ENCODE results near the gene MALSU1.

Gene MALSU1

DNA sequence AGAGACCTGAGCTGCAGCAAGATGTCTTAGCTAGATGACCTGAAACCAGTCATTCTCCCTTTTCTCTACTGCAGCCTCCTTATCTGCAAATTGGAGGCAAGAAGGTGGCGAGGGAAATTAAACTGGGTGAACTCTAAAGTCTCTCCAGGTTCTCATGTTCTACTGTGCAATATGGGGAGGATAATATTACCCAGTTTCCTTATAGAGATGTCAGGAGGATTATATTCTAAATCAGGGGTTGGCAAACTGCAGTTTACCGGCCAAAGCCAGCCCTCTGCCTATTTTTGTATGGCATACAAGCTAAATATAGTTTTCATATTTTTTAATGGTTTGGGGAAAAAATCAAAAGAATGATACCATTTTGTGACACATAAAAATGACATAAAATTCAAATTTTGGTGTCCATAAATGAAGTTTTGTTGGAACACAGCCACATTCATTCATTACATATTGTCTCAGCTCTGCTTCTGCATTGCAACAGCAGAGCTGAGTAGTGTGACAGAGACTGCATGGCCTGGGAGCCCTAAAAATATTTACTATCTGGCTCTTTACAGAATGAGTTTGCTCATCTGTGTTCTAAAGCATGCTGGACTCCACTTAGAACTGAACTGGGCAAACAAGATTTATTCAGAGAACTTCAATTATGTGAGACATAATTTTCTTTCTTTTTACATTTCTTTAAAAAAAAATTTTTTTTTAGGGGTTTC lies 19.2 kb upstream of the MALSU1 start:
- H3K79me1 ChIP-seq (ENCODE audit: low read length) = no peaks in the 10 kb centered on the region
- no peak overlapping the region for H3K4ac ChIP-seq (ENCODE audit: low read depth, low read length)
- no peak for DNase-seq
- no peak overlapping the region for H3K4me3 ChIP-seq (ENCODE audit: low read length)
- H3K27me3 ChIP-seq (ENCODE audit: insufficient read depth, low read length, poor library complexity) = no peaks in the 10 kb centered on the region
- H4K5ac ChIP-seq (ENCODE audit: low read length) = no peak overlapping the region
- no peak overlapping the region for H3K9ac ChIP-seq (ENCODE audit: low read length)
- WGBS (ENCODE audit: extremely low coverage, insufficient coverage, low lambda C conversion rate) = no CpG with 5 or more reads among the region's 2 CpGs
- H2BK15ac ChIP-seq (replicated peaks; ENCODE audit: low read depth) = no peak overlapping the region
- no peak overlapping the region for H2AK5ac ChIP-seq (ENCODE audit: low read length)
- H3K23ac ChIP-seq (ENCODE audit: low read length) = no peak overlapping the region
- no peaks in the 10 kb centered on the region for H3K79me2 ChIP-seq (ENCODE audit: control insufficient read depth, insufficient read depth, low read length)
- no peak overlapping the region for H3K18ac ChIP-seq (ENCODE audit: low read length)
- no peak overlapping the region for H3K27ac ChIP-seq (ENCODE audit: low read depth, low read length)
- no peak overlapping the region for H4K8ac ChIP-seq (ENCODE audit: low read depth, low read length)
- H3K4me1 ChIP-seq (ENCODE audit: control insufficient read depth, low read depth, low read length) = no peaks in the 10 kb centered on the region
- no peaks in the 10 kb centered on the region for H3K36me3 ChIP-seq (ENCODE audit: control insufficient read depth, insufficient read depth, low read length)
- H3K4me2 ChIP-seq (ENCODE audit: low read length) = no peak overlapping the region
- H3K56ac ChIP-seq (ENCODE audit: low read length) = no peak overlapping the region
- no peak overlapping the region for H2BK5ac ChIP-seq (ENCODE audit: low read length)
- H2BK120ac ChIP-seq (ENCODE audit: low read depth, low read length) = no peak overlapping the region

DNA sequence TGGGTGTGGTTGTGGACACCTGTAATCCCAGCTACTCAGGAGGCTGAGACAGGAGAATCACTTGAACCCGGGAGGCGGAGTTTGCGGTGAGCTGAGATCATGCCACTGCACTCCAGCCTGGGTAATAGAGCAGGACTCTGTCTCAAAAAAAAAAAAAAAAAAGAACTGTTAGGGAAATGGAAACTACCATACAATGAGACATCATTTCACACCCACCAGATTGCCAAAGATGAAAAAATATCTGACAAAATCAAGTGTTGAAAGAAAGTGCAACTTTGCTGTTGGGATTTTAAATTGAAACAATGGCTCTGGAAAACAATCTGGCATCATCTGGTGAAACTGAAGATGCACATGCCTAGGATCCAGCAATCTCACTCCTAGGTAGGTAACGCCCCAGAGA lies 16.1 kb upstream of the MALSU1 start:
- Histone ChIP-seq H2BK120ac (ENCODE audit: low read depth, low read length) (no peak overlapping the region), H3K4me1 (ENCODE audit: control insufficient read depth, low read depth, low read length) (no peaks in the 10 kb centered on the region), H3K4me2 (ENCODE audit: low read length) (no peak overlapping the region), H2BK5ac (ENCODE audit: low read length) (no peak overlapping the region), H3K18ac (ENCODE audit: low read length) (no peak overlapping the region), H2AK5ac (ENCODE audit: low read length) (no peak overlapping the region), H4K5ac (ENCODE audit: low read length) (no peak overlapping the region), H3K36me3 (ENCODE audit: control insufficient read depth, insufficient read depth, low read length) (no peaks in the 10 kb centered on the region), H3K56ac (ENCODE audit: low read length) (no peak overlapping the region), H3K9ac (ENCODE audit: low read length) (no peak overlapping the region), H3K4me3 (ENCODE audit: low read length) (no peak overlapping the region), H3K79me2 (ENCODE audit: control insufficient read depth, insufficient read depth, low read length) (no peaks in the 10 kb centered on the region), H3K4ac (ENCODE audit: low read depth, low read length) (no peak overlapping the region), H3K27me3 (ENCODE audit: insufficient read depth, low read length, poor library complexity) (no peaks in the 10 kb centered on the region), H3K23ac (ENCODE audit: low read length) (no peak overlapping the region), H2BK15ac (replicated peaks; ENCODE audit: low read depth) (no peak overlapping the region), H3K27ac (ENCODE audit: low read depth, low read length) (no peak overlapping the region), H4K8ac (ENCODE audit: low read depth, low read length) (no peak overlapping the region), H3K79me1 (ENCODE audit: low read length) (no peaks in the 10 kb centered on the region)
- no peak for DNase-seq
- WGBS (ENCODE audit: extremely low coverage, insufficient coverage, low lambda C conversion rate) = no CpG with 5 or more reads among the region's 4 CpGs

DNA sequence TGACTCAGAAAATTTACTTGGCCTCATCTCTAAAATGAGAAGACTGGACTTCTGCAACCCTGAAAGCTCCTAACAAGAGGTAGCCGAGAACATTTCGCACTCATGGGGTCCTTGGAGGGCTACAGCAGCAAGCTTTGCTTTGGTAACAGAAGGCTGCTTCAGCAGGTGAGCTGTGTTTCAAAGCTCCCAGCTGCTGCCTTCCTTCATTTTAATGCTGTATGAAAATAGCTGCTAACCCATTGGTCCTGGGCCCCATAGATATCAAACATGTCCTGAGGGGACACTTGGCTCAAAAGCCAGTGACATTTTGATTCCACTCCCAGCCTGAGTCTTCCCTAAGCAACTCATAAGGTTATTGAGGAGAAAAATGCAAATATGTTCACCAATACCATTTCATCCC lies 14.3 kb upstream of the MALSU1 start:
- Histone ChIP-seq H2BK15ac (replicated peaks; ENCODE audit: low read depth) (no peak overlapping the region), H3K27me3 (ENCODE audit: insufficient read depth, low read length, poor library complexity) (no peaks in the 10 kb centered on the region), H3K4me2 (ENCODE audit: low read length) (no peak overlapping the region), H3K56ac (ENCODE audit: low read length) (no peak overlapping the region), H2AK5ac (ENCODE audit: low read length) (no peak overlapping the region), H4K8ac (ENCODE audit: low read depth, low read length) (no peak overlapping the region), H3K9ac (ENCODE audit: low read length) (no peak overlapping the region), H3K4me1 (ENCODE audit: control insufficient read depth, low read depth, low read length) (no peaks in the 10 kb centered on the region), H3K27ac (ENCODE audit: low read depth, low read length) (no peak overlapping the region), H4K5ac (ENCODE audit: low read length) (no peak overlapping the region), H3K4me3 (ENCODE audit: low read length) (no peak overlapping the region), H3K23ac (ENCODE audit: low read length) (no peak overlapping the region), H2BK120ac (ENCODE audit: low read depth, low read length) (no peak overlapping the region), H3K36me3 (ENCODE audit: control insufficient read depth, insufficient read depth, low read length) (no peaks in the 10 kb centered on the region), H3K79me2 (ENCODE audit: control insufficient read depth, insufficient read depth, low read length) (no peaks in the 10 kb centered on the region), H3K18ac (ENCODE audit: low read length) (no peak overlapping the region), H2BK5ac (ENCODE audit: low read length) (no peak overlapping the region), H3K79me1 (ENCODE audit: low read length) (no peaks in the 10 kb centered on the region), H3K4ac (ENCODE audit: low read depth, low read length) (no peak overlapping the region)
- no peak for DNase-seq
- no CpG with 5 or more reads among the region's 2 CpGs for WGBS (ENCODE audit: extremely low coverage, insufficient coverage, low lambda C conversion rate)

DNA sequence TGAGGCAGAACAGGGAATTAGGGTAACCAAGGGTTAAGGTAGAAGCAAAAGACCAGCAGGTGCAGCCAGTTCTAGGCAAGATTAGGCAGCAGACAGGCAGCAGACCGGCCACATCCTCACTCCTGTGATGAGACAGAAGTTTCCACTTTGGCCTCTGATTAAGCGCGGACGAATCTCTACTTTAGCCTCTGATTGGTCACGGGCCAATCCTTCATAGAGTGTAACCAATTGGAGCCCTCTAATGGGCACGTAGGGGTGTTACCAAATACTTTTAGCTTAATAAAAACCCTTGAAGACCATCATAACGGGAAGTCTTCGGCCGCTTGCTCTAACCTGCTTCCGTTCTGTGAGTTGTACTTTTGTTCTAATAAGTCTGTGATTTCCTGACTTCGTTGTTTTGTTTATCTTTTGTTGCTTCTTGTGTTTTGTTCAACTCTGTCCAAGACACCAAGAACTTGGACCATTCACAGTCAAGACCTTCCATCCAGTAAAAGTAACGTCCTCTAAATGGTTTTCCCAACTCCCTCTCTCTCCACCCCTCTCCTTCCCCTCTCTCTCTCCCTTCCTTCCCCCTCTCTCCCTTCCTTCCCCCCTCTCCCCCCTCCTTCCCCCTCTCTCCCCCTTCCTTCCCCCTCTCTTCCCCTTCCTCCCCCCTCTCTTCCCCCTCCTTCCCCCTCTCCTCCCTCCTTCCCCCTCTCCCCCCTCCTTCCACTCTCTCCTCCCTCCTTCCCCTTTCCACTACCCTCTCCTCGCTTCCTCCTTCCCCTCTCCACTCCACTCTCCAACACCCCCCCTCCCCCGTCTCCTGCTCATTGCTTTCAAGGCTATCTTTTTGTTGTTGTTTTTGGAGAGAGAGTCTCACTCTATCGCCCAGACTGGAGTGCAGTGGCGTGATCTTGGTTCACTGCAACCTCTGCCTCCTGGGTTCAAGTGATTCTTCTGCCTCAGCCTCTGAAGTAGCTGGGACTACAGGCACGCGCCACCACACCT lies 13.2 kb upstream of the MALSU1 start:
- Histone ChIP-seq H3K9ac (ENCODE audit: low read length) (no peak overlapping the region), H3K27ac (ENCODE audit: low read depth, low read length) (no peak overlapping the region), H2BK120ac (ENCODE audit: low read depth, low read length) (no peak overlapping the region), H4K5ac (ENCODE audit: low read length) (no peak overlapping the region), H2AK5ac (ENCODE audit: low read length) (no peak overlapping the region), H3K4me2 (ENCODE audit: low read length) (no peak overlapping the region), H3K4me3 (ENCODE audit: low read length) (no peak overlapping the region), H3K4me1 (ENCODE audit: control insufficient read depth, low read depth, low read length) (no peaks in the 10 kb centered on the region), H3K36me3 (ENCODE audit: control insufficient read depth, insufficient read depth, low read length) (no peaks in the 10 kb centered on the region), H2BK15ac (replicated peaks; ENCODE audit: low read depth) (no peak overlapping the region), H3K79me1 (ENCODE audit: low read length) (no peaks in the 10 kb centered on the region), H4K8ac (ENCODE audit: low read depth, low read length) (no peak overlapping the region), H3K4ac (ENCODE audit: low read depth, low read length) (no peak overlapping the region), H2BK5ac (ENCODE audit: low read length) (no peak overlapping the region), H3K18ac (ENCODE audit: low read length) (no peak overlapping the region), H3K27me3 (ENCODE audit: insufficient read depth, low read length, poor library complexity) (no peaks in the 10 kb centered on the region), H3K23ac (ENCODE audit: low read length) (no peak overlapping the region), H3K79me2 (ENCODE audit: control insufficient read depth, insufficient read depth, low read length) (no peaks in the 10 kb centered on the region), H3K56ac (ENCODE audit: low read length) (no peak overlapping the region)
- WGBS (ENCODE audit: extremely low coverage, insufficient coverage, low lambda C conversion rate) = 84% methylated on average over 2 of the region's 18 CpGs
- peak; percentile 23 for DNase-seq

DNA sequence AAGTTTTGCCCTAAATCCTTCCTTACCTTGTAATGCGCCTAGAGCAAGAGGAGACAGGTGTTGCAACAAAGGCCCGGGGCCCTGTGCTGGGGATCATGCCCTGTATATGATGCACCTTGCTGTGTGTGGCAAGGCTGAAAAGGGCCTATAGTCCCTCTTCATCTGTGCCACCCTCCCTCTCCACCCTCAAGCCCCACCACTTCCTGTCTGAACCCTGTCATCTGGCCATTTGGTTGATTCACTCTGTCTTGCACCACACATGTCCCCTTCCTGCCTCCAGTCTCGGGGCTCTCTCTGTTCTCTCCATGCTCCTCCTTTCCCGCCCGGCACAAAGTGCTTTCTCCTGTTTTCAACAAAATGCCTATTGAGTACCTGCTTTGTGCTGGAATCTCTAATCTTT lies 11.5 kb upstream of the MALSU1 start:
- Histone ChIP-seq H3K23ac (ENCODE audit: low read length) (no peak overlapping the region), H4K5ac (ENCODE audit: low read length) (no peak overlapping the region), H3K4me2 (ENCODE audit: low read length) (no peak overlapping the region), H3K4me3 (ENCODE audit: low read length) (no peak overlapping the region), H3K4ac (ENCODE audit: low read depth, low read length) (no peak overlapping the region), H3K9ac (ENCODE audit: low read length) (no peak overlapping the region), H3K27me3 (ENCODE audit: insufficient read depth, low read length, poor library complexity) (no peaks in the 10 kb centered on the region), H3K18ac (ENCODE audit: low read length) (no peak overlapping the region), H2BK5ac (ENCODE audit: low read length) (no peak overlapping the region), H3K27ac (ENCODE audit: low read depth, low read length) (no peak overlapping the region), H2BK15ac (replicated peaks; ENCODE audit: low read depth) (no peak overlapping the region), H3K4me1 (ENCODE audit: control insufficient read depth, low read depth, low read length) (no peaks in the 10 kb centered on the region), H3K79me2 (ENCODE audit: control insufficient read depth, insufficient read depth, low read length) (no peaks in the 10 kb centered on the region), H3K36me3 (ENCODE audit: control insufficient read depth, insufficient read depth, low read length) (no peaks in the 10 kb centered on the region), H3K56ac (ENCODE audit: low read length) (no peak overlapping the region), H2BK120ac (ENCODE audit: low read depth, low read length) (no peak overlapping the region), H3K79me1 (ENCODE audit: low read length) (no peaks in the 10 kb centered on the region), H2AK5ac (ENCODE audit: low read length) (no peak overlapping the region), H4K8ac (ENCODE audit: low read depth, low read length) (no peak overlapping the region)
- WGBS (ENCODE audit: extremely low coverage, insufficient coverage, low lambda C conversion rate) = no CpG with 5 or more reads among the region's 5 CpGs
- DNase-seq = no peak
